ENCODE measurements around the gene RHOD.

- TF ChIP-seq POLR2AphosphoS5 (IDR thresholded peaks at IDR 0.05; ENCODE audit: low read depth, low read length) = no peak
- no peak for TF ChIP-seq POLR2A (IDR thresholded peaks at IDR 0.05; ENCODE audit: low read depth, low read length)
- TF ChIP-seq POU2F2 (IDR thresholded peaks at IDR 0.05; ENCODE audit: low read depth, low read length) = no peak
- no peak for TF ChIP-seq SPI1 (IDR thresholded peaks at IDR 0.05; ENCODE audit: low read depth, low read length)
- no peak for TF ChIP-seq TAF1 (IDR thresholded peaks at IDR 0.05; ENCODE audit: low read depth, low read length)
These were observed 22.3 kb upstream of the RHOD start for GRCh38 chr11:67034350-67034749.
